ENCODE results near the gene CAMKK2. TPM values are rescaled to one million over a fixed set of nuclear protein-coding genes. Genes with fewer than 3 reads are reported as not detected.
"Not testable (repeated sequence)": the region's sequence is repeated elsewhere in the genome, so short reads cannot be mapped to it uniquely, and the experiment has no call there.

CAMKK2 gene
- total RNA-seq, 1 experiment from 2014 or later = 39.4 TPM

DNA sequence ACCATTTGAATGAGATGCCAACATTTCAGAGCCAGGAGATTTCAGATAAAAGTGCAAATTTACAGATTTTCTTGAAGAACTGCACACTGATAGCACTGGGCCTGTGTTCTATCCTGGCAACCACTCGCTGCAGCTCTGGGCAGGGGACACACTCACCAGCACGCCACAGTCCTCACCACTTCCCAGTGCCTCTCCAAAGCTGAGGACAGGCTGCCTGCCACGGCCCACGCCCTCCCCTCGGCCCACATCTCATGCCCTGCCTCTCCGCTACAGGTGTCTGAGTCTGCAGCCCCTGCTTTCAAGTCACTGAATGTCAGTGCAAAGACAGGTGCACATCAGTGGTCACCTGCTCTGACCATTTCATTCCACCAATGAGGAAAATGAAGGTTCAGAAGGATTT is 12.7 kb downstream of the CAMKK2 start:
- DNase-seq (ENCODE audit: low read depth) = no peak
- in situ Hi-C loops (cut with HindIII; ENCODE audit: low pct_unique_long_range_greater_than_20kb, low sequenced_read_pairs) = no loop called here

GRCh38 chr12:121283388-121283787 is 13.1 kb downstream of the CAMKK2 start:
- in situ Hi-C loops (cut with HindIII; ENCODE audit: low pct_unique_long_range_greater_than_20kb, low sequenced_read_pairs) = no loop called here
- no peak for DNase-seq (ENCODE audit: low read depth)

GRCh38 chr12:121282910-121283309 is 13.6 kb downstream of the CAMKK2 start:
- DNase-seq (ENCODE audit: low read depth); in situ Hi-C loops (cut with HindIII; ENCODE audit: low pct_unique_long_range_greater_than_20kb, low sequenced_read_pairs): not testable (repeated sequence)

- no peak for DNase-seq (ENCODE audit: low read depth)
- in situ Hi-C loops (cut with HindIII; ENCODE audit: low pct_unique_long_range_greater_than_20kb, low sequenced_read_pairs) = no loop called here
These were observed 14.3 kb downstream of the CAMKK2 start for GRCh38 chr12:121282072-121282742.

DNA sequence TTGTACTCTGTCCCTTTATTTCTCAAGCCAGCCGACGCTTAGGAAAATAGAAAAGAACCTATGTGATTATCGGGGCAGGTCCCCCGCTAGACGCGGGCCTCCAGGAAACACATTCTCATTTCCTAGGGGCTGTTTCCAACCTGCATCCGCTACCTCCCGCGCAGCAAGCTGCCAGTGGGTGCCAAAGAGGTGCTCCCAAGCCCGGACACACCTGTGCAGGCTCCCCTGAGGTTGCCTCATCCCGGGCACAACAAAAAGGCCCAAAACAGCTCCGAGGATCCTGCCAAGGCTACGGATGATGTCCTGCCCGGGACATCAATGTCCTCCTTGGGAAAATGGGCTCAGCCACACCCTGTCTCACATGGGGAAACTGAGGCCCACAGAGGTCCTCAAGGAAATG is 15.4 kb downstream of the CAMKK2 start:
- DNase-seq (ENCODE audit: low read depth); in situ Hi-C loops (cut with HindIII; ENCODE audit: low pct_unique_long_range_greater_than_20kb, low sequenced_read_pairs): not testable (repeated sequence)

DNA sequence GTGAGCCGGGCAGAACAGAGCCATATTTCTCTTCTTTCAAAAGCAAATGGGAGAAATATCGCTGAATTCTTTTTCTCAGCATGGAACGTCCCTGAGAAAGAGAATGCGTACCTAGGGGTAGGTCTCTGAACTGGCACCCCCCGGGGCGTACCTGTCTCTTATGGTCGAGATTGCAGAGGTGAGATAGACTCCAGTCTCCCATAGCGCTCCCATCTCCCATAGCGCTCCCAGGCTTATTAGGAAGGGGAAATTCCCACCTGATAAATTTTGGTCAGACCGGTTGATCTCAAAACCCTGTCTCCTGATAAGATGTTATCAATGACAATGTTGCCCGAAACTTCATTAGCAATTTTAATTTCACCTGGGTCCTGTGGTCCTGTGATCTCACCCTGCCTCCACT is 16.0 kb downstream of the CAMKK2 start:
- DNase-seq (ENCODE audit: low read depth); in situ Hi-C loops (cut with HindIII; ENCODE audit: low pct_unique_long_range_greater_than_20kb, low sequenced_read_pairs): not testable (repeated sequence)

GRCh38 chr12:121279507-121279915 is 17.0 kb downstream of the CAMKK2 start:
- DNase-seq (ENCODE audit: low read depth) = no peak
- in situ Hi-C loops (cut with HindIII; ENCODE audit: low pct_unique_long_range_greater_than_20kb, low sequenced_read_pairs) = no loop called here

DNA sequence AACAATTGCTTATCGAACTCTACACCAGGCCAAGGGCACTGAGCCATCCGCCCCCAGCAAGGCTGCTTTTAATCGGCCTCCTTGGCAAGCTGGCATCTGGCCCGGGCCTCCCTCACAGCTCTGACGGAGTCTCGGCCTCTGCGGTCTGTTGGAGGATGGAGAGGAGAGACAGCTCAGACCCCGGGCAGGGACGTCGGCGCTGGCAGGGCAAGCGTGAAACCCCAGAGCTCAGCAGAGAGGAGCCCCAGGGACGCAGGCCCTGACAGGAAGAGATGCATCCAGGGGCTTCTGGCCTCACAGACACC is 17.5 kb downstream of the CAMKK2 start:
- in situ Hi-C loops (cut with HindIII; ENCODE audit: low pct_unique_long_range_greater_than_20kb, low sequenced_read_pairs) = no loop called here
- DNase-seq (ENCODE audit: low read depth) = no peak

DNA sequence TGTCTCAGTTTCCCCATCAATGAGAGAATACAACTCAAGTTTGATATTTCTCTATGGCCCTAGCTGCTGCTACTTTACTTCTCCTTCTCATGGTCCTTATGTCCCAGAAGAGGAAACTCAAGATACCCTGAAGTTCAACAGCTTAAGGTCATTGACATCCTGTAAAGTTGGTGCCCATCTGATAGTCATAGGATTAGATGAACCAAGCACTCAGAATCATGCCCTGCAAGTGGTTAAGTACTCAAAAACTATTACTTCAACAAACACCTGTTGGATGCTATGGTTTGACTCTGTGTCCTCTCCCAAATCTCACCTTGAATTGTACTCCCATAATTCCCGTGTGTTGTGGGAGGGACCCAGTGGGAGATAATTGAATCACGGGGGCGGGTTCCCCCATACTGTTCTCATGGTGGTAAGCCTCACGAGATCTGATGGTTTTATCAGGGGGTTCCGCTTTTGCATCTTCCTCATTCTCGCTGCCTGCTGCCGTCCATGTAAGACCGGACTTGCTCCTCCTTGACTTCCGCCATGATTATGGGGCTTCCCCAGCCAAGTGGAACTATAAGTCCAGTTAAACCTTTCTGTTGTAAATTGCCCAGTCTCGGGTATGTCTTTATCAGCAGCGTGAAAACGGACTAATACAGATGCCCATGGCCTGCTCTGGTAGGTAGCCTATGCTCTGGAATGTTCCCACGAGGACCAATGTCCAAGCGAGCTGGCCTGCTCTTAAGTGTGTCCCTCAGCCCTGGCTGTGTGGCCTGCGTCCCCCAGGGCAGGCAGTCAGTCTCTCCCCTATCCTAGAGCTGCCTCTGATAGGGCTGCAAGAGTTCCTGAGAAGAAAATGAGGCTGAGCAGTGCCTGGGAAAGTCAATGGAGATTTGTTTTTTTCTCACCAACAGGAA is 18.1 kb downstream of the CAMKK2 start:
- in situ Hi-C loops (cut with HindIII; ENCODE audit: low pct_unique_long_range_greater_than_20kb, low sequenced_read_pairs) = no loop called here
- DNase-seq (ENCODE audit: low read depth) = no peak

- no peak for DNase-seq (ENCODE audit: low read depth)
- in situ Hi-C loops (cut with HindIII; ENCODE audit: low pct_unique_long_range_greater_than_20kb, low sequenced_read_pairs) = no loop called here
These were observed 19.1 kb downstream of the CAMKK2 start for GRCh38 chr12:121277374-121277759.

GRCh38 chr12:121274036-121274763 is 22.3 kb downstream of the CAMKK2 start:
- no peak for DNase-seq (ENCODE audit: low read depth)
- in situ Hi-C loops (cut with HindIII; ENCODE audit: low pct_unique_long_range_greater_than_20kb, low sequenced_read_pairs) = no loop called here

DNA sequence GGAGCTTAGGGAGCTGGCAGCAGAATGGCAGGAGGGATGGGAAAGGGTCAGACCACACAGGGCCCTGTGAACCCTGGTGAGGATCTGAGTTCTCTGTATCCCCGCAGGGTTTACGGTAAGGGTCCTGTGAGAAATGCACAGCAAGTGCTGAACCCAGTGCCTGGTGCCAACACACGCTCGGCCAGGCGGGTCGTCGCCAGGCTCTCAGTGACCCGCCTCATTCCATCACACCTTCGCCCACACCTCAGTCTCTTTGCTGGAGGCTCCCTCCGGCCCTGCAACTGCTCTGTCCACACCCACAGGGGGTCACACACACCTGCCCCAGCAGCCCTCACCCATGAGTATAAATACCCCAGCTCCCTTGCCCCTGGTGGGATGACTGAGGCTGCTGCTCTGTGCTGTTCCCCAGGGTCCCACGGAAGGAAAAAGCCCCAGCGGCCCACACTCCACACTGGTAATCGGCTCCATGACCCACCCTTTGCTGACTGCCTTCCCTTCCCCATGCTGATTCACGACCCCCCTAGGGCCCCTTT is 23.1 kb downstream of the CAMKK2 start:
- no peak for DNase-seq (ENCODE audit: low read depth)
- in situ Hi-C loops (cut with HindIII; ENCODE audit: low pct_unique_long_range_greater_than_20kb, low sequenced_read_pairs) = no loop called here

- no peak for DNase-seq (ENCODE audit: low read depth)
- in situ Hi-C loops (cut with HindIII; ENCODE audit: low pct_unique_long_range_greater_than_20kb, low sequenced_read_pairs) = no loop called here
These were observed 28.7 kb downstream of the CAMKK2 start for GRCh38 chr12:121267822-121268221.

GRCh38 chr12:121264951-121265515 is 31.5 kb downstream of the CAMKK2 start:
- in situ Hi-C loops (cut with HindIII; ENCODE audit: low pct_unique_long_range_greater_than_20kb, low sequenced_read_pairs) = no loop called here
- no peak for DNase-seq (ENCODE audit: low read depth)

GRCh38 chr12:121264135-121264534 is 32.4 kb downstream of the CAMKK2 start:
- in situ Hi-C loops (cut with HindIII; ENCODE audit: low pct_unique_long_range_greater_than_20kb, low sequenced_read_pairs) = no loop called here
- DNase-seq (ENCODE audit: low read depth) = no peak

- in situ Hi-C loops (cut with HindIII; ENCODE audit: low pct_unique_long_range_greater_than_20kb, low sequenced_read_pairs) = no loop called here
- no peak for DNase-seq (ENCODE audit: low read depth)
These were observed 33.1 kb downstream of the CAMKK2 start for GRCh38 chr12:121263206-121263935.

- no peak for DNase-seq (ENCODE audit: low read depth)
- in situ Hi-C loops (cut with HindIII; ENCODE audit: low pct_unique_long_range_greater_than_20kb, low sequenced_read_pairs) = no loop called here
These were observed 35.1 kb downstream of the CAMKK2 start for GRCh38 chr12:121261398-121261797.

- no peak for DNase-seq (ENCODE audit: low read depth)
- in situ Hi-C loops (cut with HindIII; ENCODE audit: low pct_unique_long_range_greater_than_20kb, low sequenced_read_pairs) = no loop called here
These were observed 36.4 kb downstream of the CAMKK2 start for GRCh38 chr12:121260091-121260490.

Data from Caki2 (cell line).